Measurements from ENCODE around the gene PPM1H. TPM values are rescaled to one million over a fixed set of nuclear protein-coding genes. Genes with fewer than 3 reads are reported as not detected.

Gene PPM1H
- total RNA-seq, 1 experiment from 2014 or later = 0.04 TPM

DNA sequence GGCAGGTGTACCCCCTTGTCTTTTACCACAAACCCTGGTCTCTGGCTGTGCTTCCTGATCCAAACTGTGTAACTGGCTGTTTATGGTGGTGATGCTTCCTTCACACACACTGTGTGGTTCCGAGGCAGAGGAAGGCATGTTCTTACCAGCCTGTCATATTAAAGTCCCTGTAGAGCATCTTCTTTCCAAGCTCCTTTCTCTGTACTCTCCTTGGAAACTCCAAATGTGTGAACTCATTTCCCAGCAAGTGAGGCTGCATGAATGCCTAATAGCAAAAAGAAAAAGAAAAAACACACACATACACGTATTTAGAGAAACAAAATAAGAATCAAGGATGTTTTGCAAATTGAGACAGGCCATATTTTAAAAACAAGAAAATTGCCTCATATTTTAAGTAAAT lies 214.9 kb downstream of the PPM1H start:
- Histone ChIP-seq H3K4me1 (ENCODE audit: insufficient read depth, low read length, poor library complexity, severe bottlenecking) (peaks cover 8% of the 10 kb centered on the region), H3K4me3 (ENCODE audit: low read depth, low read length, poor library complexity, severe bottlenecking) (no peak overlapping the region), H3K27me3 (replicated peaks; ENCODE audit: insufficient read depth, low read depth, low read length, poor library complexity) (no peaks in the 10 kb centered on the region), H3K36me3 (ENCODE audit: insufficient read depth, low read length, poor library complexity, severe bottlenecking) (no peaks in the 10 kb centered on the region), H3K9me3 (ENCODE audit: low read depth, low read length, poor library complexity, severe bottlenecking) (no peaks in the 10 kb centered on the region), H3K27ac (ENCODE audit: low read depth, low read length, poor library complexity, severe bottlenecking) (no peak overlapping the region)
- intact Hi-C loops (cut with micrococcal nuclease; ENCODE audit: unreplicated experiment) = no loop called here
- TF ChIP-seq EZH2 (IDR thresholded peaks at IDR 0.05; ENCODE audit: borderline replicate concordance, low read depth, low read length, poor library complexity, severe bottlenecking) = no peak
- TF ChIP-seq, protein P1, sequence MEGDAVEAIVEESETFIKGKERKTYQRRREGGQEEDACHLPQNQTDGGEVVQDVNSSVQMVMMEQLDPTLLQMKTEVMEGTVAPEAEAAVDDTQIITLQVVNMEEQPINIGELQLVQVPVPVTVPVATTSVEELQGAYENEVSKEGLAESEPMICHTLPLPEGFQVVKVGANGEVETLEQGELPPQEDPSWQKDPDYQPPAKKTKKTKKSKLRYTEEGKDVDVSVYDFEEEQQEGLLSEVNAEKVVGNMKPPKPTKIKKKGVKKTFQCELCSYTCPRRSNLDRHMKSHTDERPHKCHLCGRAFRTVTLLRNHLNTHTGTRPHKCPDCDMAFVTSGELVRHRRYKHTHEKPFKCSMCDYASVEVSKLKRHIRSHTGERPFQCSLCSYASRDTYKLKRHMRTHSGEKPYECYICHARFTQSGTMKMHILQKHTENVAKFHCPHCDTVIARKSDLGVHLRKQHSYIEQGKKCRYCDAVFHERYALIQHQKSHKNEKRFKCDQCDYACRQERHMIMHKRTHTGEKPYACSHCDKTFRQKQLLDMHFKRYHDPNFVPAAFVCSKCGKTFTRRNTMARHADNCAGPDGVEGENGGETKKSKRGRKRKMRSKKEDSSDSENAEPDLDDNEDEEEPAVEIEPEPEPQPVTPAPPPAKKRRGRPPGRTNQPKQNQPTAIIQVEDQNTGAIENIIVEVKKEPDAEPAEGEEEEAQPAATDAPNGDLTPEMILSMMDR (conservative IDR thresholded peaks at IDR 0.05; ENCODE audit: low read depth, low read length) = no peak
- no TSS peak for BruUV-seq (replicated peaks)
- no peak for DNase-seq (ENCODE audit: low spot score)
- POLR2A ChIA-PET (ENCODE audit: low non-redundant PET) = no interaction called here
- CTCF ChIA-PET = no interaction called here

DNA sequence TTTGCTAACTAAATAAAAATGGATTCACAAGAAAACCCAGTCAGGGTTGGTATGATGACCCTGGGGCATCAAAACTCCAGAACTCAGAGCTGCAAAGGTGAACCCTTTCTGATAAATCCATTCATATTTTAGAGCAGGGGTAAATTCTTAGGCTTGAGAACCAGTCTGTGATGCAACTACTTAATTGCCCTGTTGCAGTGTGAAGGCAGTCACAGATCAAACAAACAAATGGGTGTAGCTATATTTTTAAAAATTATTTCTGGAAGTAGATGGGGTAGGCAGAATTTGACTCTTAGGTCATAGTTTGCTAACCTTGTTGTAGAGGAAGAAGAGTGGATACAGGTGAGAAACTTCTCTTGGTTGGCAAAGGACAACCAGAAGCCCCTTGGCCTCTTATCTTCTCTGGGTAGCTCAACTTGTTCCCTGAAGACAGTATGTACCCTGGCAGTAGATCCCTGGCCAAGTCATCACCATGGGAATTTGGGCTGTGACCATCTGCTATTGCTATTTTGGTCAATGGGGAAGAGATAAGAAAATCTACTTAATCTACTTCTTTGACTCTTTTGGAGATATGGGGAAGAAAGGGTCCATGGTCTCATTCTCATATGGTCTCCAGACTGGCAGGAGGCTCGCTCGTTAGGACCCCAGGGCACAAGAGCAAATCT lies 216.1 kb downstream of the PPM1H start:
- CTCF ChIA-PET = interaction anchor here (0.7 kb wide), 1 partner anchor 15 kb away, joined by 3 read pairs; no protein-coding TSS in a partner anchor
- Histone ChIP-seq H3K4me1 (ENCODE audit: insufficient read depth, low read length, poor library complexity, severe bottlenecking) (no peaks in the 10 kb centered on the region), H3K9me3 (ENCODE audit: low read depth, low read length, poor library complexity, severe bottlenecking) (no peaks in the 10 kb centered on the region), H3K27ac (ENCODE audit: low read depth, low read length, poor library complexity, severe bottlenecking) (no peak overlapping the region), H3K27me3 (replicated peaks; ENCODE audit: insufficient read depth, low read depth, low read length, poor library complexity) (no peaks in the 10 kb centered on the region), H3K4me3 (ENCODE audit: low read depth, low read length, poor library complexity, severe bottlenecking) (no peak overlapping the region), H3K36me3 (ENCODE audit: insufficient read depth, low read length, poor library complexity, severe bottlenecking) (no peaks in the 10 kb centered on the region)
- no peak for DNase-seq (ENCODE audit: low spot score)
- no peak for TF ChIP-seq EZH2 (IDR thresholded peaks at IDR 0.05; ENCODE audit: borderline replicate concordance, low read depth, low read length, poor library complexity, severe bottlenecking)
- TF ChIP-seq, protein P1 (conservative IDR thresholded peaks at IDR 0.05; ENCODE audit: low read depth, low read length) = no peak
- POLR2A ChIA-PET (ENCODE audit: low non-redundant PET) = no interaction called here
- intact Hi-C loops (cut with micrococcal nuclease; ENCODE audit: unreplicated experiment) = no loop called here
- no TSS peak for BruUV-seq (replicated peaks)

DNA sequence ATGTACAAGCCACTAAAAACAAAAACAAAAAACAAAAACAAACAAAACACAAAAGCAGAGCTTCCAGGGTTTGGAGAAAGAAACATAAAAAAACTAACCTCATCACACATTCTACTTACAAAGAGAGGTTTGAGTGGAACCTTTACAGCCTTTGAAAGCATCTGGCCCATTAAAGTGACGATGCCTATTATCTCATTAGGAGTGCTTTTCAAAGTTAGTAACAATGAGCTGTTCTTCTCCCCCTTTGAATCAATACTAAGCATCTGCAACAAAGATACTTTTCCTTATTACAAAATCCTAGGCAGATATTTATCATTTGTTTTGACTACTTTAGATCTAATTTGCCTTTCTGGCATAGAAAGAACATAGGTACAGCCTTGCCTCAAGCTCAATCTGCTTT lies 217.3 kb downstream of the PPM1H start:
- intact Hi-C loops (cut with micrococcal nuclease; ENCODE audit: unreplicated experiment) = no loop called here
- TF ChIP-seq, protein P1 (conservative IDR thresholded peaks at IDR 0.05; ENCODE audit: low read depth, low read length) = no peak
- TF ChIP-seq EZH2 (IDR thresholded peaks at IDR 0.05; ENCODE audit: borderline replicate concordance, low read depth, low read length, poor library complexity, severe bottlenecking) = no peak
- no peak overlapping the region for H3K27ac ChIP-seq (ENCODE audit: low read depth, low read length, poor library complexity, severe bottlenecking)
- DNase-seq (ENCODE audit: low spot score) = no peak
- no peaks in the 10 kb centered on the region for H3K9me3 ChIP-seq (ENCODE audit: low read depth, low read length, poor library complexity, severe bottlenecking)
- H3K4me3 ChIP-seq (ENCODE audit: low read depth, low read length, poor library complexity, severe bottlenecking) = no peak overlapping the region
- H3K36me3 ChIP-seq (ENCODE audit: insufficient read depth, low read length, poor library complexity, severe bottlenecking) = no peaks in the 10 kb centered on the region
- H3K4me1 ChIP-seq (ENCODE audit: insufficient read depth, low read length, poor library complexity, severe bottlenecking) = no peaks in the 10 kb centered on the region
- POLR2A ChIA-PET (ENCODE audit: low non-redundant PET) = no interaction called here
- CTCF ChIA-PET = no interaction called here
- no TSS peak for BruUV-seq (replicated peaks)
- no peaks in the 10 kb centered on the region for H3K27me3 ChIP-seq (replicated peaks; ENCODE audit: insufficient read depth, low read depth, low read length, poor library complexity)

Measured in A673 (cell line).